Measurements from ENCODE around the gene SF3B2. TPM values are rescaled to one million over a fixed set of nuclear protein-coding genes. Genes with fewer than 3 reads are reported as not detected.

The SF3B2 gene
- total RNA-seq, 1 donor = 158 TPM

DNA sequence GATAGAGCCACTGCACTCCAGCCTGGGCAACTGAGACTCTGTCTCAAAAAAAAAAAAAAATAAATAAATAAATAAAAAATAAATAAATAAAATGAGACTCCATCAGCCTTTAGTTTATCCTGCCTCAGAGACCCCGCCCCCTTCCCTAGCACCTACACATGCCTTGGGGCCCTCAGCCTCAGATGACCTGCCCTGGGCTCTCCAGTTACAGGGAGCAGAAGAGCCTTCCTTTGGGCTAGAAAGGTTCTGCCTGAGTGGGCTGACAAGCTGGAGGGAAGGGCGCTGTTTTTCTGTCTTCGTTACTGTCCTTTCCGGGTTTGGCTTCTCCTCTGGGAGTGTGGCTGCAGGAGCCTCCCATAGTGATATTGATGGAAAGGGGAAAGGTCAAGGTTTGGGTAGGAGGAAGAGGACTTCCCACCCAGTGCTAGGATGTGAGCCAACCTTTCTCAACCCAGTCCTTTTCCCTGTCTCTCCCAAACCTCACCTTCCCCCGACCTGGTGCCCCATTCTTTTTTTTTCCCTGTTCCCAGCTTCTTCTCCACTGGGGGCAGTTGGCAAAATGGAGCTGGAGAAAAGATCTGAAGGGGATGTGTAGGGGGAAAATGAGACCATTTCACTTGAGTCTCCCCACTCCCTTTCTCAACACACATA is 1.5 kb upstream of the SF3B2 start:
- DNase-seq (ENCODE audit: low read depth) = no peak
- no peak overlapping the region for H3K4me3 ChIP-seq (ENCODE audit: low read depth, low read length)
- TF ChIP-seq CTCF (IDR thresholded peaks at IDR 0.05; ENCODE audit: insufficient read depth, low read length) = no peak

DNA sequence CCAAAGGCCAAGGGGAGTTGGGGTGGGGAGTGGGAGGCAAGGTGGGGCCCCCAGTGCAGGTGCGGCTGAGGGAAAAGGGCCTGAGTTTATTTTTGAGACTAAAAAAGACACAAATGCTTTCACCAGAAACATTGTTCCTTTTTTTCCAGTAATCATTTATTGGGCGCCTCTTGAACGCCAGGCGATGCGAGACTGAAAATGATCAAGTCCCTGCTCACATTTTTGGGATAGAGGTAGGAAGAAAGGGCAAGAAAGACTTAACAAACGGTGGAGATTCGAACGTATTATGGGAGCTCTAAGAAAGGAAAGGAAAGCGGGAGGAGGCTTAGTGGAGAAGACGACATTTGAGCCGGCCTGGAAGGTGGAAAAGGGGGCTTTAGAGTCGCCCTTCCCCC is 796 bp upstream of the SF3B2 start:
- no peak for DNase-seq (ENCODE audit: low read depth)
- no peak for TF ChIP-seq CTCF (IDR thresholded peaks at IDR 0.05; ENCODE audit: insufficient read depth, low read length)
- H3K4me3 ChIP-seq (ENCODE audit: low read depth, low read length) = peak overlapping the region; percentile 92

GRCh38 chr11:66052664-66052982 is 459 bp downstream of the SF3B2 start:
- peak overlapping the region; percentile 92 for H3K4me3 ChIP-seq (ENCODE audit: low read depth, low read length)
- no peak for DNase-seq (ENCODE audit: low read depth)
- TF ChIP-seq CTCF (IDR thresholded peaks at IDR 0.05; ENCODE audit: insufficient read depth, low read length) = no peak

GRCh38 chr11:66055021-66055420 is 2.9 kb downstream of the SF3B2 start:
- DNase-seq (ENCODE audit: low read depth) = no peak
- H3K4me3 ChIP-seq (ENCODE audit: low read depth, low read length) = no peak overlapping the region

GRCh38 chr11:66056501-66056900 is 4.3 kb downstream of the SF3B2 start:
- TF ChIP-seq CTCF (IDR thresholded peaks at IDR 0.05; ENCODE audit: insufficient read depth, low read length) = no peak
- no peak overlapping the region for H3K4me3 ChIP-seq (ENCODE audit: low read depth, low read length)
- DNase-seq (ENCODE audit: low read depth) = no peak

More at GRCh38 chr11:66055021-66055420, 2.9 kb downstream of the SF3B2 start:
- no peak for TF ChIP-seq CTCF (IDR thresholded peaks at IDR 0.05; ENCODE audit: insufficient read depth, low read length)

DNA sequence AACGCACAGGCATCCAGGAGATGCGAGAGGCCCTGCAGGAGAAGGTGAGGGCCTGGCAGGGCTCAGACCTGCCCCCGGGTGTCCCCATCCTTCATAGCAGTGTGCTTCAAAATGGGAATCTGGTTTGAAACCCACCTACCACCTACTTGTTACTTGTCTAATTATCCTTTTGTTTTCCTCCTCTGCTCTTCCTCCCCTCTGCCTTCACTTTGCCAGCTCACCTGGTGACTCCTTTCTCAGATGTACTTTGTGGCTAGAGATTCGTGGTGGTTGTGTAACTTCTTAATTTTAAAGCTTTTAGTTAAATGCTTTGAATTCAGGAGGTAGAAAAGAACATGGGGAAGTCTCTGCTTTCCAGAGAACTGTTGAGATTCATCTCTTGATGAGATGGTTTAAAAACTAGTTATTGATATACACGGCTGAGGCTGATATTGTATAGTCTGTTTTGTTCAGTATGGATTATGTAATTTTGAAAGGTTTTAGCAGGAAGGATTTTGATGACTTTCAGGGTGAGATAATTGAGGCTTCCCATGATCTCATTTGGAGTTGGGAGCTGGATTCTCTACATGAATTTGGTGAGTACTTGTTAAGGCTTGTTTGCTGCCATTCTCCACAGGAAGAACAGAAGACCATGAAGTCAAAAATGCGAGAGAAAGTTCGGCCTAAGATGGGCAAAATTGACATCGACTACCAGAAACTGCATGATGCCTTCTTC is 8.0 kb downstream of the SF3B2 start:
- no peak for TF ChIP-seq CTCF (IDR thresholded peaks at IDR 0.05; ENCODE audit: insufficient read depth, low read length)
- no peak for DNase-seq (ENCODE audit: low read depth)
- no peak overlapping the region for H3K4me3 ChIP-seq (ENCODE audit: low read depth, low read length)
